ENCODE data around the gene RIMS3.

The RIMS3 gene

GRCh38 chr1:40691538-40692428 lies 26.3 kb upstream of the RIMS3 start, which contains the start of gene NFYC:
Gene NFYC (plus strand): TSS chr1:40691704. CDS start chr1:40738844, 47,140 bp downstream.
- DNase-seq: peak; percentile 90

GRCh38 chr1:40690771-40691537 lies 25.5 kb upstream of the RIMS3 start:
- no peak for DNase-seq

GRCh38 chr1:40689737-40690136 lies 24.3 kb upstream of the RIMS3 start:
- no peak for DNase-seq

- no peak for DNase-seq
These were observed 22.2 kb upstream of the RIMS3 start for GRCh38 chr1:40687661-40688060.

- DNase-seq: no peak
These were observed 21.6 kb upstream of the RIMS3 start for GRCh38 chr1:40687059-40687458.

GRCh38 chr1:40684669-40685068 lies 19.2 kb upstream of the RIMS3 start:
- no peak for DNase-seq

- DNase-seq: no peak
These were observed 13.9 kb upstream of the RIMS3 start for GRCh38 chr1:40679165-40679953.

GRCh38 chr1:40676501-40676900 lies 11.0 kb upstream of the RIMS3 start:
- no peak for DNase-seq

GRCh38 chr1:40673452-40673851 lies 8.0 kb upstream of the RIMS3 start:
- no peak for DNase-seq

GRCh38 chr1:40668769-40669525 lies 3.5 kb upstream of the RIMS3 start:
- DNase-seq: peak; percentile 83

- no peak for DNase-seq
These were observed 691 bp downstream of the RIMS3 start for GRCh38 chr1:40664791-40665190.

GRCh38 chr1:40664167-40664537 lies 1.3 kb downstream of the RIMS3 start:
- no peak for DNase-seq

- no peak for DNase-seq
These were observed 1.9 kb downstream of the RIMS3 start for GRCh38 chr1:40663324-40664166.

GRCh38 chr1:40662864-40663263 lies 2.6 kb downstream of the RIMS3 start:
- DNase-seq: no peak

GRCh38 chr1:40662151-40662550 lies 3.3 kb downstream of the RIMS3 start:
- no peak for DNase-seq

GRCh38 chr1:40661678-40662077 lies 3.8 kb downstream of the RIMS3 start:
- no peak for DNase-seq

GRCh38 chr1:40659649-40659947 lies 5.9 kb downstream of the RIMS3 start:
- no peak for DNase-seq

- DNase-seq: no peak
These were observed 6.5 kb downstream of the RIMS3 start for GRCh38 chr1:40658751-40659648.

- no peak for DNase-seq
These were observed 8.4 kb downstream of the RIMS3 start for GRCh38 chr1:40657046-40657445.

- no peak for DNase-seq
These were observed 11.5 kb downstream of the RIMS3 start for GRCh38 chr1:40653851-40654537.
